GM23248 (cell line): ENCODE results near the gene KLF13.

Source experiments
- EZH2 ChIP-seq: fragments of 200-600 bp; sonication (generic); IDR thresholded peaks from 2 replicates; pipeline ENCODE4 v1.6.1; 2018; ENCODE audit warnings: antibody characterized with exemption, mild to moderate bottlenecking; ENCODE audit not compliant: insufficient read depth, poor library complexity, severe bottlenecking
- EZH2phosphoT487 ChIP-seq: fragments of 200-600 bp; sonication (generic); IDR thresholded peaks from 2 replicates; pipeline ENCODE4 v1.6.1; 2018; ENCODE audit warnings: antibody characterized with exemption, moderate library complexity, mild to moderate bottlenecking, low read depth; ENCODE audit not compliant: insufficient read depth

- TF ChIP-seq EZH2phosphoT487 (no peak), EZH2 (no peak)
Measured at GRCh38 chr15:31322504-31322903, 4.1 kb upstream of the KLF13 start.
